Measurements from ENCODE around the gene ZBTB7B. TPM values are rescaled to one million over a fixed set of nuclear protein-coding genes. Genes with fewer than 3 reads are reported as not detected.

The ZBTB7B gene
- total RNA-seq, 5 donors from 2014 or later (not counting 1 experiment from before 2014, with no cell fraction given) = 39.6 to 68.4 (median 51.7) TPM

GRCh38 chr1:155013632-155014031, 11.0 kb downstream of the ZBTB7B start:
- Mint-ChIP-seq H3K27me3 (no peaks in the 10 kb centered on the region), H3K9me3 (no peaks in the 10 kb centered on the region), H3K4me3 (peak overlapping the region; percentile 49 to 89 (median 72)), H3K27ac (peak overlapping the region; percentile 91 to 95), H3K36me3 (peaks cover 3% of the 10 kb centered on the region), H3K4me1 (peaks cover 70 to 85% (median 79%) of the 10 kb centered on the region in 3 donors)
- POLR2A ChIA-PET = interaction anchor here in 1 of 2 donors (0.6 kb wide), 2 partner anchors 53 to 57 kb away, joined by 3 read pairs; no protein-coding TSS in a partner anchor
- H3K27ac ChIP-seq (ENCODE audit: low read length) = peak overlapping the region; percentile 80
- H3K4me1 ChIP-seq (ENCODE audit: control insufficient read depth in 1 of 2, extremely low read depth in 1 of 2, insufficient read depth in 2 of 2, low read length in 2 of 2) = peaks cover 47 to 95% of the 10 kb centered on the region in 2 experiments
- 7% methylated on average over 5 of the region's 8 CpGs for WGBS (ENCODE audit: insufficient coverage)
- DNase-seq (peak in 17 of 35 experiments; percentile 21 to 57 (median 43)), ATAC-seq (replicated peaks in 1 of 4) (peak; percentile 17 to 25 (median 22))
- no peaks in the 10 kb centered on the region for H3K27me3 ChIP-seq (replicated peaks in 1 of 2; ENCODE audit: control insufficient read depth in 2 of 2, extremely low read depth in 1 of 2, insufficient read depth in 2 of 2, low read length in 1 of 2)
- CTCF ChIA-PET = interaction anchor here in 1 of 2 donors (0.7 kb wide), 1 partner anchor 342 kb away, joined by 6 read pairs; no protein-coding TSS in a partner anchor
- peaks cover 4 to 25% of the 10 kb centered on the region in 2 donors for H3K36me3 ChIP-seq (ENCODE audit: control insufficient read depth in 2 of 2, extremely low read depth in 1 of 2, insufficient read depth in 1 of 2, low read length in 1 of 2)
- peak overlapping the region in 1 of 2 donors; percentile 69 for H3K4me3 ChIP-seq (ENCODE audit: control insufficient read depth in 1 of 2, extremely low read depth in 1 of 2, low read length in 1 of 2)
- H3K9me3 ChIP-seq = no peaks in the 10 kb centered on the region

- peak overlapping the region; percentile 67 for H3K27ac ChIP-seq (ENCODE audit: low read length)
- Mint-ChIP-seq H3K4me3 (peak overlapping the region in 1 of 3 donors; percentile 89), H3K27me3 (no peaks in the 10 kb centered on the region), H3K9me3 (no peaks in the 10 kb centered on the region), H3K4me1 (peaks cover 72 to 87% (median 79%) of the 10 kb centered on the region in 3 donors), H3K27ac (peak overlapping the region; percentile 95 to 96), H3K36me3 (peaks cover 3% of the 10 kb centered on the region)
- H3K36me3 ChIP-seq (ENCODE audit: control insufficient read depth in 2 of 2, extremely low read depth in 1 of 2, insufficient read depth in 1 of 2, low read length in 1 of 2) = peaks cover 4 to 25% of the 10 kb centered on the region in 2 donors
- 96% methylated on average over 18 of the region's 31 CpGs for WGBS (ENCODE audit: insufficient coverage)
- ChIA-PET CTCF (interaction anchor here (0.5 to 3.0 kb wide), 4 partner anchors 15 to 261 kb away, joined by 4 to 15 read pairs (median 6); partner anchors contain the start of gene FLAD1 (in 1 of the 2)), POLR2A (interaction anchor here in 1 of 2 donors (1.1 kb wide), 1 partner anchor 59 kb away, joined by 5 read pairs; the partner anchor contains the start of gene PBXIP1)
- DNase-seq = no peak
- no peaks in the 10 kb centered on the region for H3K9me3 ChIP-seq
- no peaks in the 10 kb centered on the region for H3K27me3 ChIP-seq (replicated peaks in 1 of 2; ENCODE audit: control insufficient read depth in 2 of 2, extremely low read depth in 1 of 2, insufficient read depth in 2 of 2, low read length in 1 of 2)
- no peak for ATAC-seq (replicated peaks in 1 of 4)
- H3K4me1 ChIP-seq (ENCODE audit: control insufficient read depth in 1 of 2, extremely low read depth in 1 of 2, insufficient read depth in 2 of 2, low read length in 2 of 2) = peaks cover 51 to 83% of the 10 kb centered on the region in 2 experiments
- H3K4me3 ChIP-seq (ENCODE audit: control insufficient read depth in 1 of 2, extremely low read depth in 1 of 2, low read length in 1 of 2) = no peak overlapping the region
Observed at GRCh38 chr1:155014709-155015508, 12.3 kb downstream of the ZBTB7B start.

GRCh38 chr1:155015527-155016230, 13.1 kb downstream of the ZBTB7B start:
- Mint-ChIP-seq H3K4me3 (peak overlapping the region; percentile 50 to 89 (median 55)), H3K9me3 (no peaks in the 10 kb centered on the region), H3K27ac (peak overlapping the region; percentile 95 to 96), H3K27me3 (no peaks in the 10 kb centered on the region), H3K4me1 (peaks cover 70 to 82% (median 73%) of the 10 kb centered on the region in 3 donors), H3K36me3 (peaks cover 3% of the 10 kb centered on the region)
- POLR2A ChIA-PET = interaction anchor here (0.6 to 1.1 kb wide), 3 partner anchors 34 to 60 kb away, joined by 3 to 5 read pairs (median 3); partner anchors contain the start of gene PBXIP1 (in 1 of the 2)
- Histone ChIP-seq H3K27me3 (replicated peaks in 1 of 2; ENCODE audit: control insufficient read depth in 2 of 2, extremely low read depth in 1 of 2, insufficient read depth in 2 of 2, low read length in 1 of 2) (no peaks in the 10 kb centered on the region), H3K4me3 (ENCODE audit: control insufficient read depth in 1 of 2, extremely low read depth in 1 of 2, low read length in 1 of 2) (no peak overlapping the region), H3K36me3 (ENCODE audit: control insufficient read depth in 2 of 2, extremely low read depth in 1 of 2, insufficient read depth in 1 of 2, low read length in 1 of 2) (peaks cover 4 to 25% of the 10 kb centered on the region in 2 donors), H3K4me1 (ENCODE audit: control insufficient read depth in 1 of 2, extremely low read depth in 1 of 2, insufficient read depth in 2 of 2, low read length in 2 of 2) (peaks cover 51 to 75% of the 10 kb centered on the region in 2 experiments), H3K9me3 (no peaks in the 10 kb centered on the region), H3K27ac (ENCODE audit: low read length) (peak overlapping the region; percentile 67)
- peak in 1 of 4 experiments; percentile 1 for ATAC-seq (replicated peaks in 1 of 4)
- CTCF ChIA-PET = interaction anchor here (0.6 to 3.5 kb wide), 12 partner anchors 9 to 456 kb away, joined by 3 to 23 read pairs (median 4); partner anchors contain the start of genes CKS1B (in 1 of the 2), FLAD1 (in 1 of the 2) and PBXIP1 (in 1 of the 2)
- no peak for DNase-seq
- 75% methylated on average over 15 of the region's 16 CpGs for WGBS (ENCODE audit: insufficient coverage)

GRCh38 chr1:155016231-155016831, 13.7 kb downstream of the ZBTB7B start:
- Histone ChIP-seq H3K4me1 (ENCODE audit: control insufficient read depth in 1 of 2, extremely low read depth in 1 of 2, insufficient read depth in 2 of 2, low read length in 2 of 2) (peaks cover 47 to 69% of the 10 kb centered on the region in 2 experiments), H3K36me3 (ENCODE audit: control insufficient read depth in 2 of 2, extremely low read depth in 1 of 2, insufficient read depth in 1 of 2, low read length in 1 of 2) (peaks cover 4 to 25% of the 10 kb centered on the region in 2 donors), H3K9me3 (no peaks in the 10 kb centered on the region), H3K27me3 (replicated peaks in 1 of 2; ENCODE audit: control insufficient read depth in 2 of 2, extremely low read depth in 1 of 2, insufficient read depth in 2 of 2, low read length in 1 of 2) (no peaks in the 10 kb centered on the region), H3K4me3 (ENCODE audit: control insufficient read depth in 1 of 2, extremely low read depth in 1 of 2, low read length in 1 of 2) (peak overlapping the region in 1 of 2 donors; percentile 38), H3K27ac (ENCODE audit: low read length) (peak overlapping the region; percentile 67)
- 8% methylated on average over 15 of the region's 26 CpGs for WGBS (ENCODE audit: insufficient coverage)
- Mint-ChIP-seq H3K27me3 (no peaks in the 10 kb centered on the region), H3K27ac (peak overlapping the region; percentile 95 to 96), H3K36me3 (peaks cover 3% of the 10 kb centered on the region), H3K9me3 (no peaks in the 10 kb centered on the region), H3K4me3 (peak overlapping the region; percentile 50 to 89 (median 55)), H3K4me1 (peaks cover 68 to 76% (median 68%) of the 10 kb centered on the region in 3 donors)
- CTCF ChIA-PET = interaction anchor here (0.6 to 3.5 kb wide), 15 partner anchors 8 to 457 kb away, joined by 3 to 23 read pairs (median 4); partner anchors contain the start of genes CKS1B (in 1 of the 2), FLAD1 (in 1 of the 2), PBXIP1 (in 1 of the 2) and PYGO2 (in 1 of the 2)
- POLR2A ChIA-PET = interaction anchor here (0.6 to 1.1 kb wide), 3 partner anchors 35 to 61 kb away, joined by 3 to 5 read pairs (median 3); partner anchors contain the start of gene PBXIP1 (in 1 of the 2)
- DNase-seq = peak in 3 of 35 experiments; percentile 18 to 55 (median 29)
- ATAC-seq (replicated peaks in 1 of 4) = peak in 3 of 4 experiments; percentile 6 to 20 (median 19)

GRCh38 chr1:155017041-155017945, 14.7 kb downstream of the ZBTB7B start:
- H3K4me1 Mint-ChIP-seq = peaks cover 63 to 72% (median 69%) of the 10 kb centered on the region in 3 donors
- H3K9me3 Mint-ChIP-seq = no peaks in the 10 kb centered on the region
- no peaks in the 10 kb centered on the region for H3K9me3 ChIP-seq
- peak overlapping the region; percentile 67 for H3K27ac ChIP-seq (ENCODE audit: low read length)
- H3K27ac Mint-ChIP-seq = peak overlapping the region; percentile 95 to 96
- no peaks in the 10 kb centered on the region for H3K27me3 Mint-ChIP-seq
- H3K4me3 ChIP-seq (ENCODE audit: control insufficient read depth in 1 of 2, extremely low read depth in 1 of 2, low read length in 1 of 2) = peak overlapping the region; percentile 33 to 38
- peaks cover 4 to 25% of the 10 kb centered on the region in 2 donors for H3K36me3 ChIP-seq (ENCODE audit: control insufficient read depth in 2 of 2, extremely low read depth in 1 of 2, insufficient read depth in 1 of 2, low read length in 1 of 2)
- CTCF ChIA-PET = interaction anchor here (0.6 to 3.5 kb wide), 26 partner anchors 9 to 459 kb away, joined by 3 to 23 read pairs (median 4); partner anchors contain the start of genes PMVK (in 2 of the 2), PYGO2 (in 2 of the 2), CKS1B (in 1 of the 2) and FLAD1 (in 1 of the 2)
- H3K4me1 ChIP-seq (ENCODE audit: control insufficient read depth in 1 of 2, extremely low read depth in 1 of 2, insufficient read depth in 2 of 2, low read length in 2 of 2) = peaks cover 42 to 59% of the 10 kb centered on the region in 2 experiments
- peak overlapping the region; percentile 55 to 89 (median 55) for H3K4me3 Mint-ChIP-seq
- POLR2A ChIA-PET = interaction anchor here in 1 of 2 donors (0.6 kb wide), 2 partner anchors 61 to 117 kb away, joined by 3 to 7 read pairs; partner anchors contain the start of gene PBXIP1
- H3K36me3 Mint-ChIP-seq = peaks cover 3% of the 10 kb centered on the region
- WGBS (ENCODE audit: insufficient coverage) = 0% methylated on average over 13 of the region's 49 CpGs
- ATAC-seq (replicated peaks in 1 of 4) (peak; percentile 84 to 93 (median 89)), DNase-seq (peak; percentile 72 to 95 (median 84))
- H3K27me3 ChIP-seq (replicated peaks in 1 of 2; ENCODE audit: control insufficient read depth in 2 of 2, extremely low read depth in 1 of 2, insufficient read depth in 2 of 2, low read length in 1 of 2) = no peaks in the 10 kb centered on the region

All from T-cell (primary cell).